Right renal cortex interstitium (tissue), 3 donors: Measurements from ENCODE around the gene BPIFA1. TPM values are rescaled to one million over a fixed set of nuclear protein-coding genes. Genes with fewer than 3 reads are reported as not detected.

Source experiments
- polyA plus RNA-seq, 3 donors: library from polyadenylated mRNA; unstranded; fragments of 120-200 nt; gene quantifications; one replicate each; pipeline ENCODE4 v1.2.1, GENCODE V29; 2013; ENCODE audit not compliant: insufficient read length in 3 of 3

The BPIFA1 gene
- polyA plus RNA-seq, 3 donors, result not detected

Other genes with a start within 250 kb of the BPIFA1 start
- not detected for gene SUN5, start 231.6 kb upstream of the BPIFA1 start, polyA plus RNA-seq
- gene BPIFB2, start 228.3 kb upstream of the BPIFA1 start, polyA plus RNA-seq, result not detected
- gene BPIFB6, start 204.3 kb upstream of the BPIFA1 start, polyA plus RNA-seq, result not detected
- not detected for gene BPIFB3, start 182.1 kb upstream of the BPIFA1 start, polyA plus RNA-seq
- not detected for gene BPIFB4, start 156.4 kb upstream of the BPIFA1 start, polyA plus RNA-seq
- gene BPIFA2, start 67.8 kb upstream of the BPIFA1 start, polyA plus RNA-seq, result under 1 TPM in 1 of 3 donors, not detected in 2; 0.17 TPM
- gene BPIFA3, start 18.6 kb upstream of the BPIFA1 start, polyA plus RNA-seq, result not detected
- not detected for gene BPIFB1, start 47.2 kb downstream of the BPIFA1 start, polyA plus RNA-seq
- gene CDK5RAP1, start 165.5 kb downstream of the BPIFA1 start, polyA plus RNA-seq, result 10 to 100 TPM; 28.9 to 37.9 (median 37.1) TPM
- 1 to 10 TPM; 9.1 to 9.8 (median 9.6) TPM for gene SNTA1, start 207.8 kb downstream of the BPIFA1 start, polyA plus RNA-seq